Stomach (tissue), 19 donors: ENCODE data around the gene CHD6. TPM values are rescaled to one million over a fixed set of nuclear protein-coding genes. Genes with fewer than 3 reads are reported as not detected.

Source experiments
- DNase-seq, 2 donors: peaks; one replicate each; pipeline versions ENCODE4 v3.0.0 to v3.0.0-alpha.2; 2013 to 2019
- H3K27ac ChIP-seq, 5 donors: fragments of 200-600 bp in 4 of 5; sonication (generic) in 4 of 5; one replicate each; pipeline ENCODE4 v1.5.1; 2013 to 2019; ENCODE audit warnings: mild to moderate bottlenecking in 1 of 5, moderate library complexity in 1 of 5
- H3K27me3 ChIP-seq, 3 donors: fragments of 200-600 bp; sonication (generic); one replicate each; pipeline ENCODE4 v1.5.1; 2017 to 2019; ENCODE audit warnings: mixed run types in 1 of 3
- H3K36me3 ChIP-seq, 4 donors: fragments of 200-600 bp; sonication (generic); 1 replicate in 3 of 4; 2 replicates in 1 of 4; pipeline ENCODE4 v1.5.1; 2016 to 2019
- H3K4me1 ChIP-seq, 4 donors: fragments of 200-600 bp; sonication (generic); one replicate each; pipeline ENCODE4 v1.5.1; 2016 to 2019
- H3K4me3 ChIP-seq, 4 donors: fragments of 200-600 bp; sonication (generic) in 3 of 4; one replicate each; pipeline ENCODE4 v1.5.1; 2016 to 2019; ENCODE audit warnings: mild to moderate bottlenecking in 1 of 4
- H3K9me3 ChIP-seq, 4 donors: fragments of 200-600 bp; sonication (generic); one replicate each; pipeline ENCODE4 v1.5.1; 2016 to 2019
- EP300 ChIP-seq: sonication (generic); formaldehyde crosslinking; IDR thresholded peaks from one replicate; pipeline ENCODE4 v1.6.1; 2017; ENCODE audit warnings: antibody characterized with exemption
- POLR2A ChIP-seq, 4 donors: fragments of 450-650 bp; IDR thresholded peaks; one replicate each; pipeline ENCODE4 v1.6.1; 2016; ENCODE audit warnings: antibody characterized with exemption in 4 of 4, control low read depth in 2 of 4, mild to moderate bottlenecking in 1 of 4, moderate library complexity in 1 of 4
- POLR2AphosphoS5 ChIP-seq, 3 donors: sonication (generic); formaldehyde crosslinking; IDR thresholded peaks; one replicate each; pipeline ENCODE4 v1.6.1; 2016; ENCODE audit warnings: antibody characterized with exemption in 3 of 3
- WGBS, 5 donors: extraction: QIAGEN DNeasy Blood & Tissue Kit in 3 of 5; methylation state at CpG; one replicate each; pipeline versions ENCODE4 v1.1.5 to v1.1.7; 2013 to 2018; 5-methylcytosine and 5-hydroxymethylcytosine counted together
- intact Hi-C: fragments of 100-400 bp; cut with DNase I; formaldehyde crosslinking; loops from one replicate; pipeline ENCODE4 v1.15.1; 2023; ENCODE audit warnings: low total_unique reads
- long read RNA-seq, 10 donors: transcript quantifications; one replicate each; lab custom pipeline, GENCODE V29; 2026
- polyA plus RNA-seq, 3 donors: library from polyadenylated mRNA; stranded (reverse); fragments of 200-250 nt; gene quantifications; one replicate each; pipeline ENCODE4 v1.2.3, GENCODE V29; 2013
- total RNA-seq, 5 donors: library from RNA; depleted of rRNA; stranded (reverse); fragments of >200 nt; gene quantifications; one replicate each; pipeline versions ENCODE4 v1.1.0 to v1.2.3, GENCODE V29; 2014 to 2016
- TF ChIP-seq, protein P1 (sequence below), 7 experiments: fragments of 450-650 bp in 4 of 7; fragments of 200-600 bp in 3 of 7; sonication (generic) in 3 of 7; IDR thresholded peaks; one replicate each; pipeline ENCODE4 v1.5.1; 2016 to 2019; ENCODE audit warnings: antibody characterized with exemption in 7 of 7, control low read depth in 2 of 7, mild to moderate bottlenecking in 1 of 7
- donor health status: healthy with polysubstance abuse.
- donor health status: Bipolar disorder and iron deficiency.
- donor health status: healthy.

The CHD6 gene
- total RNA-seq (10 to 100 TPM; 35.7 to 84.6 (median 57.2) TPM), polyA plus RNA-seq (10 to 100 TPM in 1 of 3 donors, 1 to 10 TPM in 2; 4.4 to 81.7 (median 4.5) TPM)
- long read RNA-seq, donor 1 = 0 reads
- long read RNA-seq, donor 2, partial matches to known transcripts = 23 of 26 reads
- long read RNA-seq, donor 2, other reads (novel, unspliced or antisense) = 0 of 26 reads
- long read RNA-seq, donor 3, partial matches to known transcripts = 0 of 4 reads
- long read RNA-seq, donor 3, other reads (novel, unspliced or antisense) = 0 of 4 reads
- long read RNA-seq, donor 4 = 0 reads
- long read RNA-seq, donor 5, transcript CHD6-208 (3 exons, 2,829 nt) = major isoform, 6 of 6 reads
- long read RNA-seq, donor 5, partial matches to known transcripts = 0 of 6 reads
- long read RNA-seq, donor 5, other reads (novel, unspliced or antisense) = 0 of 6 reads
- long read RNA-seq, donor 6, transcript CHD6-208 (3 exons, 2,829 nt) = major isoform, 6 of 64 reads
- long read RNA-seq, donor 6, partial matches to known transcripts = 57 of 64 reads
- long read RNA-seq, donor 6, other reads (novel, unspliced or antisense) = 0 of 64 reads
- long read RNA-seq, donor 7, partial matches to known transcripts = 0 of 2 reads
- long read RNA-seq, donor 7, other reads (novel, unspliced or antisense) = 0 of 2 reads
- long read RNA-seq, donor 8, transcript CHD6-208 (3 exons, 2,829 nt) = major isoform, 6 of 7 reads
- long read RNA-seq, donor 8, partial matches to known transcripts = 0 of 7 reads
- long read RNA-seq, donor 8, other reads (novel, unspliced or antisense) = 0 of 7 reads
- long read RNA-seq, donor 9, transcript CHD6-208 (3 exons, 2,829 nt) = major isoform, 7 of 7 reads
- long read RNA-seq, donor 9, partial matches to known transcripts = 0 of 7 reads
- long read RNA-seq, donor 9, other reads (novel, unspliced or antisense) = 0 of 7 reads
- long read RNA-seq, donor 10, partial matches to known transcripts = 0 of 1 reads
- long read RNA-seq, donor 10, other reads (novel, unspliced or antisense) = 0 of 1 reads

- Histone ChIP-seq H3K4me3 (peak within 1 kb of the TSS; percentile 73 to 89 (median 87)), H3K27ac (peak within 1 kb of the TSS; percentile 79 to 91 (median 86))
Observed at GRCh38 chr20:41617902-41618806, at the start of gene CHD6. Gene CHD6, minus strand, starts transcription at chr20:41618377. Its CDS starts 67,040 bp downstream, at chr20:41551337.

GRCh38 chr20:41664584-41664983 is 46.4 kb upstream of the CHD6 start:
- Histone ChIP-seq H3K4me3 (no peak overlapping the region), H3K4me1 (no peaks in the 10 kb centered on the region), H3K27me3 (no peaks in the 10 kb centered on the region), H3K9me3 (no peaks in the 10 kb centered on the region), H3K27ac (no peak overlapping the region), H3K36me3 (no peaks in the 10 kb centered on the region)
- DNase-seq = no peak
- 44 to 62% (median 61%) methylated on average over 5 of the region's 5 CpGs for WGBS, 5 donors
- TF ChIP-seq POLR2A (IDR thresholded peaks at IDR 0.05) = no peak
- no peak for TF ChIP-seq EP300
- TF ChIP-seq, protein P1, sequence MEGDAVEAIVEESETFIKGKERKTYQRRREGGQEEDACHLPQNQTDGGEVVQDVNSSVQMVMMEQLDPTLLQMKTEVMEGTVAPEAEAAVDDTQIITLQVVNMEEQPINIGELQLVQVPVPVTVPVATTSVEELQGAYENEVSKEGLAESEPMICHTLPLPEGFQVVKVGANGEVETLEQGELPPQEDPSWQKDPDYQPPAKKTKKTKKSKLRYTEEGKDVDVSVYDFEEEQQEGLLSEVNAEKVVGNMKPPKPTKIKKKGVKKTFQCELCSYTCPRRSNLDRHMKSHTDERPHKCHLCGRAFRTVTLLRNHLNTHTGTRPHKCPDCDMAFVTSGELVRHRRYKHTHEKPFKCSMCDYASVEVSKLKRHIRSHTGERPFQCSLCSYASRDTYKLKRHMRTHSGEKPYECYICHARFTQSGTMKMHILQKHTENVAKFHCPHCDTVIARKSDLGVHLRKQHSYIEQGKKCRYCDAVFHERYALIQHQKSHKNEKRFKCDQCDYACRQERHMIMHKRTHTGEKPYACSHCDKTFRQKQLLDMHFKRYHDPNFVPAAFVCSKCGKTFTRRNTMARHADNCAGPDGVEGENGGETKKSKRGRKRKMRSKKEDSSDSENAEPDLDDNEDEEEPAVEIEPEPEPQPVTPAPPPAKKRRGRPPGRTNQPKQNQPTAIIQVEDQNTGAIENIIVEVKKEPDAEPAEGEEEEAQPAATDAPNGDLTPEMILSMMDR (IDR thresholded peaks at IDR 0.05) = no peak
- TF ChIP-seq POLR2AphosphoS5 (IDR thresholded peaks at IDR 0.05) = no peak
- intact Hi-C loops = no loop called here

More at GRCh38 chr20:41617902-41618806, at the start of gene CHD6:
- no peaks in the 10 kb centered on the region for H3K27me3 ChIP-seq
- TF ChIP-seq POLR2A (IDR thresholded peaks at IDR 0.05) (no peak), EP300 (no peak), POLR2AphosphoS5 (IDR thresholded peaks at IDR 0.05) (peak in 2 of 3 donors; percentile 28 to 67)
- TF ChIP-seq, protein P1 (IDR thresholded peaks at IDR 0.05) = no peak
- peaks cover 17 to 51% (median 42%) of the 10 kb centered on the region in 4 donors for H3K4me1 ChIP-seq
- intact Hi-C loops = no loop called here
- H3K36me3 ChIP-seq = no peaks in the 10 kb centered on the region
- no peaks in the 10 kb centered on the region for H3K9me3 ChIP-seq
- DNase-seq = peak; percentile 100
- WGBS, 5 donors = 0 to 1% (median 0%) methylated on average over 12 to 102 of the region's 102 CpGs

DNA sequence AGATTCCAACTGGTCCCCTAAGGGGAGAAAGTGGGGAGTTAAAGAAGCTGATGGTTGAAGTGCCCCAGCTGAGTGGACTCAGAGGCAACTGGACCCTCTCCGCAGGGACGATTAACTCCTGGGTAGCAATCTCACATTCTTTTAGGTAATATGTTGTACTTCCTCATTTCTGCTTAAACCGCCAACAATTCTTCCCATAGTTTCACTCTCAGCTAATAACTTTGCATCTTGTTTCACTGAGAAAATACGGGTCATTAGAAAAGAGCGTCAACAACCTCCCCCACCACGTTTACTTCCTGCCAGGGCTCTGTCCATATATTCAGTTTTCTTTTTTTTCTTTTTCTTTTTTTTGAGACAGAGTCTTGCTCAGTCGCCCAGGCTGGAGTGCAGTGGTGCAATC is 39.5 kb upstream of the CHD6 start:
- no peak overlapping the region for H3K27ac ChIP-seq
- no peak for DNase-seq
- TF ChIP-seq POLR2A (IDR thresholded peaks at IDR 0.05) (no peak), EP300 (no peak), POLR2AphosphoS5 (IDR thresholded peaks at IDR 0.05) (no peak)
- TF ChIP-seq, protein P1 (IDR thresholded peaks at IDR 0.05) = no peak
- no peak overlapping the region for H3K4me3 ChIP-seq
- no peaks in the 10 kb centered on the region for H3K9me3 ChIP-seq
- 65 to 76% (median 68%) methylated on average over 7 of the region's 7 CpGs for WGBS, 5 donors
- H3K4me1 ChIP-seq = peaks cover 0 to 6% (median 3%) of the 10 kb centered on the region in 4 donors
- H3K27me3 ChIP-seq = peaks cover 0 to 4% (median 0%) of the 10 kb centered on the region in 3 donors
- no peaks in the 10 kb centered on the region for H3K36me3 ChIP-seq
- intact Hi-C loops = no loop called here
